Measurements from ENCODE around the gene PEX7.

PEX7 gene

GRCh38 chr6:136822376-136823127 is at the start of gene PEX7:
Gene PEX7, plus strand, starts transcription at chr6:136822592. Its CDS starts 74 bp downstream, at chr6:136822666.
- Histone ChIP-seq H3K4me3 (replicated peaks; ENCODE audit: low read depth, low read length) (peak within 1 kb of the TSS; percentile 81), H3K27me3 (replicated peaks; ENCODE audit: control insufficient read depth, insufficient read depth, low read length) (no peaks in the 10 kb centered on the region), H3K36me3 (ENCODE audit: control insufficient read depth, insufficient read depth, low read length) (no peaks in the 10 kb centered on the region)
- peak; percentile 91 for DNase-seq (ENCODE audit: extremely low read depth, insufficient read length)
- peak; percentile 68 for TF ChIP-seq CTCF (IDR thresholded peaks at IDR 0.05; ENCODE audit: insufficient read depth, low read length, poor library complexity, severe bottlenecking)

GRCh38 chr6:136772685-136773472 is 49.5 kb upstream of the PEX7 start:
- H3K27me3 ChIP-seq (replicated peaks; ENCODE audit: control insufficient read depth, insufficient read depth, low read length) = no peaks in the 10 kb centered on the region
- peak overlapping the region; percentile 23 for H3K4me3 ChIP-seq (replicated peaks; ENCODE audit: low read depth, low read length)
- no peak for TF ChIP-seq CTCF (IDR thresholded peaks at IDR 0.05; ENCODE audit: insufficient read depth, low read length, poor library complexity, severe bottlenecking)
- H3K36me3 ChIP-seq (ENCODE audit: control insufficient read depth, insufficient read depth, low read length) = no peaks in the 10 kb centered on the region
- DNase-seq (ENCODE audit: extremely low read depth, insufficient read length) = peak; percentile 37

GRCh38 chr6:136773473-136773796 is 49.0 kb upstream of the PEX7 start:
- DNase-seq (ENCODE audit: extremely low read depth, insufficient read length) = no peak
- TF ChIP-seq CTCF (IDR thresholded peaks at IDR 0.05; ENCODE audit: insufficient read depth, low read length, poor library complexity, severe bottlenecking) = no peak
- Histone ChIP-seq H3K4me3 (replicated peaks; ENCODE audit: low read depth, low read length) (no peak overlapping the region), H3K36me3 (ENCODE audit: control insufficient read depth, insufficient read depth, low read length) (no peaks in the 10 kb centered on the region), H3K27me3 (replicated peaks; ENCODE audit: control insufficient read depth, insufficient read depth, low read length) (no peaks in the 10 kb centered on the region)

GRCh38 chr6:136774228-136775041 is 48.0 kb upstream of the PEX7 start:
- TF ChIP-seq CTCF (IDR thresholded peaks at IDR 0.05; ENCODE audit: insufficient read depth, low read length, poor library complexity, severe bottlenecking) = no peak
- H3K27me3 ChIP-seq (replicated peaks; ENCODE audit: control insufficient read depth, insufficient read depth, low read length) = no peaks in the 10 kb centered on the region
- H3K4me3 ChIP-seq (replicated peaks; ENCODE audit: low read depth, low read length) = no peak overlapping the region
- H3K36me3 ChIP-seq (ENCODE audit: control insufficient read depth, insufficient read depth, low read length) = no peaks in the 10 kb centered on the region; the same call in 1 of the 2 replicates
- DNase-seq (ENCODE audit: extremely low read depth, insufficient read length) = no peak

- no peak for DNase-seq (ENCODE audit: extremely low read depth, insufficient read length)
- no peak for TF ChIP-seq CTCF (IDR thresholded peaks at IDR 0.05; ENCODE audit: insufficient read depth, low read length, poor library complexity, severe bottlenecking)
- Histone ChIP-seq H3K27me3 (replicated peaks; ENCODE audit: control insufficient read depth, insufficient read depth, low read length) (no peaks in the 10 kb centered on the region), H3K36me3 (ENCODE audit: control insufficient read depth, insufficient read depth, low read length) (no peaks in the 10 kb centered on the region; the same call in 1 of the 2 replicates), H3K4me3 (replicated peaks; ENCODE audit: low read depth, low read length) (no peak overlapping the region)
Observed at GRCh38 chr6:136775081-136775480, 47.3 kb upstream of the PEX7 start.

Measured in GM06990 (cell line).